Tibial nerve (tissue), 3 donors: ENCODE data around the gene ARHGAP6.

ENCODE experiments used
- POLR2A ChIP-seq, 2 donors: fragments of 450-650 bp; IDR thresholded peaks; one replicate each; pipeline ENCODE4 v1.6.1; 2017; ENCODE audit warnings: antibody characterized with exemption in 2 of 2, mild to moderate bottlenecking in 2 of 2, moderate library complexity in 2 of 2
- TF ChIP-seq, protein P1 (sequence below), 5 experiments: fragments of 200-600 bp in 3 of 5; fragments of 450-650 bp in 2 of 5; sonication (generic) in 3 of 5; IDR thresholded peaks; one replicate each; pipeline ENCODE4 v1.5.1; 2016 to 2019; ENCODE audit warnings: antibody characterized with exemption in 5 of 5, mild to moderate bottlenecking in 3 of 5, moderate library complexity in 2 of 5

DNA sequence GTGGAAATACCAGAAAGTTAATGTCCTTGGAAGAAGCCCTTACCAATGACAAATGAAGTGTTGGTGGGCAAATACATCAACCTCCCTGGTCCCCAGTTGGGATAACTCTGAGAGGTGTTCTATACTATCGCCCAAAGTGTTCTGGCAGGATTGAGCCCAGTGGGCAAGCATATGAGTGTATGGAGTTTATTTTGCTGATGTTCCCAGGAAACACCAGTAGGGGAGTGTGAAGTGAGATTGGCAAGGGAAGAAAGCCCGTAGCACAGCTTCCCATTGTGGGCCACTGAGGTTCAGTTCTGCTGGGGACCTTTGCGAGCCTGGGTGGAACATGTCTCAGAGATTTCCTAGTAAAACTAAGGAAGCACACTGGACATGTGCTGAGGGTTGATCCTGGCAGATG lies 65.1 kb downstream of the ARHGAP6 start:
- TF ChIP-seq, protein P1, sequence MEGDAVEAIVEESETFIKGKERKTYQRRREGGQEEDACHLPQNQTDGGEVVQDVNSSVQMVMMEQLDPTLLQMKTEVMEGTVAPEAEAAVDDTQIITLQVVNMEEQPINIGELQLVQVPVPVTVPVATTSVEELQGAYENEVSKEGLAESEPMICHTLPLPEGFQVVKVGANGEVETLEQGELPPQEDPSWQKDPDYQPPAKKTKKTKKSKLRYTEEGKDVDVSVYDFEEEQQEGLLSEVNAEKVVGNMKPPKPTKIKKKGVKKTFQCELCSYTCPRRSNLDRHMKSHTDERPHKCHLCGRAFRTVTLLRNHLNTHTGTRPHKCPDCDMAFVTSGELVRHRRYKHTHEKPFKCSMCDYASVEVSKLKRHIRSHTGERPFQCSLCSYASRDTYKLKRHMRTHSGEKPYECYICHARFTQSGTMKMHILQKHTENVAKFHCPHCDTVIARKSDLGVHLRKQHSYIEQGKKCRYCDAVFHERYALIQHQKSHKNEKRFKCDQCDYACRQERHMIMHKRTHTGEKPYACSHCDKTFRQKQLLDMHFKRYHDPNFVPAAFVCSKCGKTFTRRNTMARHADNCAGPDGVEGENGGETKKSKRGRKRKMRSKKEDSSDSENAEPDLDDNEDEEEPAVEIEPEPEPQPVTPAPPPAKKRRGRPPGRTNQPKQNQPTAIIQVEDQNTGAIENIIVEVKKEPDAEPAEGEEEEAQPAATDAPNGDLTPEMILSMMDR (IDR thresholded peaks at IDR 0.05) = no peak
- no peak for TF ChIP-seq POLR2A (IDR thresholded peaks at IDR 0.05)
